IPS-18a (cell line): ENCODE data around the gene SERTAD2.

Source experiments
- H3K27ac ChIP-seq: one replicate; pipeline ENCODE4 v1.5.1; 2013; ENCODE audit warnings: low read length
- H3K27me3 ChIP-seq: one replicate; pipeline ENCODE4 v1.6.1; 2013; ENCODE audit warnings: mild to moderate bottlenecking, low read length; ENCODE audit not compliant: control insufficient read depth, insufficient read depth
- H3K36me3 ChIP-seq: one replicate; pipeline ENCODE4 v1.6.1; 2013; ENCODE audit warnings: low read depth, low read length; ENCODE audit not compliant: control insufficient read depth
- H3K4me1 ChIP-seq: one replicate; pipeline ENCODE4 v1.6.1; 2013; ENCODE audit warnings: low read depth, low read length; ENCODE audit not compliant: control insufficient read depth
- H3K4me3 ChIP-seq: one replicate; pipeline ENCODE4 v1.5.1; 2013; ENCODE audit warnings: low read length
- H3K9ac ChIP-seq: one replicate; pipeline ENCODE4 v1.6.1; 2013; ENCODE audit warnings: mild to moderate bottlenecking, low read length, moderate library complexity
- H3K9me3 ChIP-seq: one replicate; pipeline ENCODE4 v1.6.1; 2013; ENCODE audit warnings: low read depth, low read length; ENCODE audit not compliant: control insufficient read depth

Gene SERTAD2

GRCh38 chr2:64599469-64599868, 54.2 kb downstream of the SERTAD2 start:
- H3K9me3 ChIP-seq = no peaks in the 10 kb centered on the region
- no peaks in the 10 kb centered on the region for H3K27me3 ChIP-seq
- H3K36me3 ChIP-seq = no peaks in the 10 kb centered on the region
- H3K27ac ChIP-seq = no peak overlapping the region
- no peaks in the 10 kb centered on the region for H3K4me1 ChIP-seq
- no peak overlapping the region for H3K9ac ChIP-seq
- H3K4me3 ChIP-seq = no peak overlapping the region

GRCh38 chr2:64598226-64598625, 55.5 kb downstream of the SERTAD2 start:
- no peak overlapping the region for H3K4me3 ChIP-seq
- H3K36me3 ChIP-seq = no peaks in the 10 kb centered on the region
- no peak overlapping the region for H3K9ac ChIP-seq
- no peak overlapping the region for H3K27ac ChIP-seq
- no peaks in the 10 kb centered on the region for H3K27me3 ChIP-seq
- no peaks in the 10 kb centered on the region for H3K9me3 ChIP-seq
- no peaks in the 10 kb centered on the region for H3K4me1 ChIP-seq

DNA sequence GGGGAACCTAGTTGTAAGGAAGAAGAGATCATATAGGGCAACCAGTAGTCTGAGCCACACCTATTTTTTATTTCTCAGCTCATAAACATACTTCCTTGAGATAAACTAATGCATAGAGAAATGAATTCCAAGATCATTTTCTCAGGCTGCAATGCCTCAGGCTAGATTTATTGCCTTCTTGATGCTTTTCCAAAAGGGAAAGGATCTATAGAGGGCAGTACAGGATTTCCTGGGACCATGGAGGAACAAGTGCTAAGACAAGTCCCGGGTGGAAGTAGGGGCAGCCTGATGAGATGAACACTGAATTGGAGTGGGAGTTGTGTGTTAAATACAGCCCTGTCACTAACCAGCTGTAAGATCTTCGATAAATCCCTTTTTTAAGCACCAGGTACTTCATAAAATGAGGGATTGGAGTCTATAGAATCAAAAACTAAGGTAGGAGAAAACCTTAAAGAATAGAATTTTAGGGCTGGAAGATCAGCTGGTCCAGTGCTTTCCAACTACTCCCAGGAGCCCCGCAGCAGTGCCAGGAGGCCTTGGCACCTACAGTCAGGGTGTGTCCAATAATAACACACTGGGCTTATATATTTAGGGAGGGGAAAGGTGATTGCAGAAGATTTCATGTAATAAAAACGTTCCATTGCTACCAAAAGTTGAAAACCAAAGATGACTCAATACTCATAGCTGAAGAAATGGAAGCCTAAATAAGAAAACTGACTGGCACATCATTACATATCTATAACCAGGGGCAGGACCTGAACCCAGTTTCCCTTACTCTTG, 58.1 kb downstream of the SERTAD2 start:
- no peak overlapping the region for H3K27ac ChIP-seq
- H3K27me3 ChIP-seq = no peaks in the 10 kb centered on the region

DNA sequence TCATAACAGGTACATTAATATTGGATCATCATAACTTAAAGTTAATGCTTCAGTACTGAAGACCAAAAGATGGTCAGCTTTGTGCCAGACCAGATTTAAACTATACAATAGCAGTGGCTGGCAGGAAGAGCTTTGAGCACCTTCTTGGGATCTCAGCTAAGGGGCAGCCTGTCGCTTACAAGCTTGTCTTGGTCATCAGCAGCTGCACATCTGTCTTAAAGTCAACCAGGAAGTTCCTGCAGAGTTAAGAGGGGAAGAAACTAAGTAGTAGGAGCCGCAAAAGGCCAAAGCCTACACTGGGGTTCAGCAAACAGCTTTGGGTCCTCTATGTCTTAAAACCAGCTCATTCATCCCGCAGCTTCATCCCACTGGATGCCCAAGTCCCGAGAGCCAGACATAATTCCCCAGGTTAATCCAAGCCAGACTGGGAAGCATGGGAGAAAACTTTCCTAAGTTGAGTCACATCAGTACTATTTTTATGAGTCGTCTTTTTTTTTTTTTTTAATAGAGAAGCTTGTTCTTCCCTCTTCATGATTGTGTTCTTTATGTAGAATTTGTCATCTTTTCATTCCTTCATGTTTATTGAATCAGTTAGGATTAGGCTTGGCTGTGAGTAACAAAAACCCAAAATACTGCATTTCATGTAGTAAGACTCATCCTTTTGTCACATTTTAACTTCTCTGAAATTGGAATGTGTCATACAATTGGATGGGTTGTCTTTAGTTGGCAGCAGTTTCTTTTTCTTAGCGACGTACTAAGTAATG, 59.3 kb downstream of the SERTAD2 start:
- H3K9ac ChIP-seq = no peak overlapping the region
- H3K4me3 ChIP-seq = no peak overlapping the region
- no peaks in the 10 kb centered on the region for H3K27me3 ChIP-seq
- H3K9me3 ChIP-seq = no peaks in the 10 kb centered on the region
- H3K36me3 ChIP-seq = peaks cover 4% of the 10 kb centered on the region
- no peaks in the 10 kb centered on the region for H3K4me1 ChIP-seq
- no peak overlapping the region for H3K27ac ChIP-seq

More for the DNA sequence above, 58.1 kb downstream of the SERTAD2 start:
- Histone ChIP-seq H3K9ac (no peak overlapping the region), H3K36me3 (no peaks in the 10 kb centered on the region), H3K4me1 (no peaks in the 10 kb centered on the region), H3K9me3 (no peaks in the 10 kb centered on the region), H3K4me3 (no peak overlapping the region)

DNA sequence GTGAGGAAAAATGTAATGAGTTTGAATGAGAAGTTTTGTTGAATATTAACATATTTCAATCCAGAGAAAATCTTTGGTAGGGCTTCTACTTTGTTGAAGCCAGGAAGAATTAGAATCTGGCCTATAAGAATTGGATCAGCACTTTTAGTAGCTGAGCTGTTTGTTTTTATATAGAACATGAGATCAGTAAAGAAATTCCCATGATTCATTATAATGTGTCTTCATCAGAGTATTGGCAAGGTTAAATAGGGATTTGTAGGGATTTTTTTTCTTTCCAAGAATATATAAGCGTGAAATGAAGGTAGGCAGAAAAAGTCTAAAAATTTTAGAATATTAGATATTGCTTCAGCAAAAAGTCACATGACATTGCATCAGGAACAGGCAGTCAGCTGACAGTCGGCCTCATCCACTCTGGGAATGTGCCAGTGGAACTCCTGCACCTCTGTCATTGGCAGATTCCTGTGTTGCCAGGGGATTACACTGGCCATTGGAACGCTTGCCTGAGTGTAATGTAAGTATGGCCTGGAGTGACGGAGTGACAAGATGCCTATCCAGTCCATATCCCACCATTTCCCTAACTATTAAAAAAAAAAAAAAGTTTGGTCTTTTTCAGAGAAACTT, 60.6 kb downstream of the SERTAD2 start:
- no peak overlapping the region for H3K4me3 ChIP-seq
- H3K4me1 ChIP-seq = no peaks in the 10 kb centered on the region
- no peaks in the 10 kb centered on the region for H3K27me3 ChIP-seq
- no peaks in the 10 kb centered on the region for H3K9me3 ChIP-seq
- no peak overlapping the region for H3K9ac ChIP-seq
- H3K36me3 ChIP-seq = peaks cover 13% of the 10 kb centered on the region
- no peak overlapping the region for H3K27ac ChIP-seq

- Histone ChIP-seq H3K27ac (no peak overlapping the region), H3K9me3 (no peaks in the 10 kb centered on the region), H3K9ac (no peak overlapping the region), H3K36me3 (peaks cover 16% of the 10 kb centered on the region), H3K27me3 (no peaks in the 10 kb centered on the region), H3K4me3 (no peak overlapping the region), H3K4me1 (no peaks in the 10 kb centered on the region)
Measured at GRCh38 chr2:64591188-64591587, 62.5 kb downstream of the SERTAD2 start.

- Histone ChIP-seq H3K27ac (no peak overlapping the region), H3K4me3 (no peak overlapping the region), H3K27me3 (no peaks in the 10 kb centered on the region), H3K9me3 (no peaks in the 10 kb centered on the region), H3K36me3 (peaks cover 21% of the 10 kb centered on the region), H3K4me1 (no peaks in the 10 kb centered on the region), H3K9ac (no peak overlapping the region)
Measured at GRCh38 chr2:64587561-64587960, 66.2 kb downstream of the SERTAD2 start.

- peaks cover 21% of the 10 kb centered on the region for H3K36me3 ChIP-seq
- H3K27ac ChIP-seq = no peak overlapping the region
- H3K4me1 ChIP-seq = no peaks in the 10 kb centered on the region
- no peaks in the 10 kb centered on the region for H3K27me3 ChIP-seq
- H3K9me3 ChIP-seq = no peaks in the 10 kb centered on the region
- H3K9ac ChIP-seq = no peak overlapping the region
- no peak overlapping the region for H3K4me3 ChIP-seq
Measured at GRCh38 chr2:64586883-64587481, 66.7 kb downstream of the SERTAD2 start.

- H3K4me1 ChIP-seq = no peaks in the 10 kb centered on the region
- H3K36me3 ChIP-seq = peaks cover 21% of the 10 kb centered on the region
- H3K4me3 ChIP-seq = no peak overlapping the region
- no peak overlapping the region for H3K27ac ChIP-seq
- H3K9ac ChIP-seq = no peak overlapping the region
- H3K27me3 ChIP-seq = no peaks in the 10 kb centered on the region
- no peaks in the 10 kb centered on the region for H3K9me3 ChIP-seq
Measured at GRCh38 chr2:64586054-64586453, 67.7 kb downstream of the SERTAD2 start.

DNA sequence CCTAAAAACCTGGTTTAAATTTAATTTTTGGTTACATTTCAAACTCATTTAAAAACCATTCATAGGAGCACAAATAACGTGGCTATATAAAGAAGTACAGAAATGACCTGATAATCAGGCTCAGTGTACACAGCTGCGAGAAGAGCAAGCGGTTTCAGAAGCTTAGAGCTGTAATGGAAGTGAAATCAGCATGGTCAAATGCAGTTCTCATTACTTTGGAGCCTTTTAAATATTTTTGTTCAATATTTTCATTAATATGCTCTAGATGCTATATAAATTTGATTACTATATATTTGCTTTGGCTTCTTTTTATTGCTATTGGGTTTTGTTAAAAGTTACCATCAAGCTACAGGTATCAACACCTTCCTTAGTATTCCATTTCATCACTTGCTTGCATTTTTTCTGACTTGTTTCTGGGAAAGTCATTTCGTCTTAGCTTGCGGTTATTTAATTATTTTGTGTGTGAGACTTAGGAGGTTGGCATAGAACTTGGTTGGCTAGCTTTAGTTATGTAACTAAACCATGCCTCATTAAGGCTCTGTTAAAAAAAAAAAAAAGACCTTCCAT, 70.9 kb downstream of the SERTAD2 start:
- H3K27me3 ChIP-seq = no peaks in the 10 kb centered on the region
- no peaks in the 10 kb centered on the region for H3K4me1 ChIP-seq
- H3K9ac ChIP-seq = no peak overlapping the region
- no peak overlapping the region for H3K4me3 ChIP-seq
- H3K9me3 ChIP-seq = no peaks in the 10 kb centered on the region
- H3K36me3 ChIP-seq = peaks cover 9% of the 10 kb centered on the region
- H3K27ac ChIP-seq = no peak overlapping the region
